CD4-positive, alpha-beta T cell treated with Interleukin-15 for 1 hour (primary cell): ENCODE results near the gene PARD6A.
"Not testable (repeated sequence)": the region's sequence is repeated elsewhere in the genome, so short reads cannot be mapped to it uniquely, and the experiment has no call there.

ENCODE experiments used
- DNase-seq: peaks from one replicate; pipeline ENCODE4 v3.0.0-alpha.2; 2020

The PARD6A gene

GRCh38 chr16:67667817-67668494, 7.2 kb downstream of the PARD6A start:
- peak; percentile 89 for DNase-seq

- no peak for DNase-seq
Observed at GRCh38 chr16:67668495-67669157, 7.9 kb downstream of the PARD6A start.

GRCh38 chr16:67669499-67670101, 8.8 kb downstream of the PARD6A start:
- DNase-seq: no peak

- no peak for DNase-seq
Observed at GRCh38 chr16:67672306-67672705, 11.5 kb downstream of the PARD6A start.

GRCh38 chr16:67672739-67673662, 12.2 kb downstream of the PARD6A start:
- DNase-seq: peak; percentile 58

GRCh38 chr16:67673712-67674580, 13.2 kb downstream of the PARD6A start:
- no peak for DNase-seq

GRCh38 chr16:67674851-67675578, 14.3 kb downstream of the PARD6A start:
- no peak for DNase-seq

- DNase-seq: no peak
Observed at GRCh38 chr16:67675579-67675935, 14.8 kb downstream of the PARD6A start.

- no peak for DNase-seq
Observed at GRCh38 chr16:67675999-67676398, 15.2 kb downstream of the PARD6A start.

GRCh38 chr16:67676516-67676915, 15.8 kb downstream of the PARD6A start:
- DNase-seq: no peak

- DNase-seq: no peak
Observed at GRCh38 chr16:67676939-67677338, 16.2 kb downstream of the PARD6A start.

GRCh38 chr16:67677712-67678111, 17.0 kb downstream of the PARD6A start:
- no peak for DNase-seq

GRCh38 chr16:67678354-67679023, 17.7 kb downstream of the PARD6A start:
- DNase-seq: no peak

GRCh38 chr16:67679935-67680897, 19.5 kb downstream of the PARD6A start:
- no peak for DNase-seq

GRCh38 chr16:67683767-67684166, 23.0 kb downstream of the PARD6A start:
- no peak for DNase-seq

- no peak for DNase-seq
Observed at GRCh38 chr16:67685388-67686112, 24.8 kb downstream of the PARD6A start.

- not testable (repeated sequence) for DNase-seq
Observed at GRCh38 chr16:67693517-67694285, 32.9 kb downstream of the PARD6A start.

GRCh38 chr16:67694611-67695010, 33.9 kb downstream of the PARD6A start:
- DNase-seq: no peak
